ENCODE data around the gene TBCCD1. TPM values are rescaled to one million over a fixed set of nuclear protein-coding genes. Genes with fewer than 3 reads are reported as not detected.

The TBCCD1 gene, protein sequence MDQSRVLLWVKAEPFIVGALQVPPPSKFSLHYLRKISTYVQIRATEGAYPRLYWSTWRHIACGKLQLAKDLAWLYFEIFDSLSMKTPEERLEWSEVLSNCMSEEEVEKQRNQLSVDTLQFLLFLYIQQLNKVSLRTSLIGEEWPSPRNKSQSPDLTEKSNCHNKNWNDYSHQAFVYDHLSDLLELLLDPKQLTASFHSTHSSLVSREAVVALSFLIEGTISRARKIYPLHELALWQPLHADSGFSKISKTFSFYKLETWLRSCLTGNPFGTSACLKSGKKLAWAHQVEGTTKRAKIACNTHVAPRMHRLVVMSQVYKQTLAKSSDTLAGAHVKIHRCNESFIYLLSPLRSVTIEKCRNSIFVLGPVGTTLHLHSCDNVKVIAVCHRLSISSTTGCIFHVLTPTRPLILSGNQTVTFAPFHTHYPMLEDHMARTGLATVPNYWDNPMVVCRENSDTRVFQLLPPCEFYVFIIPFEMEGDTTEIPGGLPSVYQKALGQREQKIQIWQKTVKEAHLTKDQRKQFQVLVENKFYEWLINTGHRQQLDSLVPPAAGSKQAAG
- total RNA-seq: 15.4 TPM

DNA sequence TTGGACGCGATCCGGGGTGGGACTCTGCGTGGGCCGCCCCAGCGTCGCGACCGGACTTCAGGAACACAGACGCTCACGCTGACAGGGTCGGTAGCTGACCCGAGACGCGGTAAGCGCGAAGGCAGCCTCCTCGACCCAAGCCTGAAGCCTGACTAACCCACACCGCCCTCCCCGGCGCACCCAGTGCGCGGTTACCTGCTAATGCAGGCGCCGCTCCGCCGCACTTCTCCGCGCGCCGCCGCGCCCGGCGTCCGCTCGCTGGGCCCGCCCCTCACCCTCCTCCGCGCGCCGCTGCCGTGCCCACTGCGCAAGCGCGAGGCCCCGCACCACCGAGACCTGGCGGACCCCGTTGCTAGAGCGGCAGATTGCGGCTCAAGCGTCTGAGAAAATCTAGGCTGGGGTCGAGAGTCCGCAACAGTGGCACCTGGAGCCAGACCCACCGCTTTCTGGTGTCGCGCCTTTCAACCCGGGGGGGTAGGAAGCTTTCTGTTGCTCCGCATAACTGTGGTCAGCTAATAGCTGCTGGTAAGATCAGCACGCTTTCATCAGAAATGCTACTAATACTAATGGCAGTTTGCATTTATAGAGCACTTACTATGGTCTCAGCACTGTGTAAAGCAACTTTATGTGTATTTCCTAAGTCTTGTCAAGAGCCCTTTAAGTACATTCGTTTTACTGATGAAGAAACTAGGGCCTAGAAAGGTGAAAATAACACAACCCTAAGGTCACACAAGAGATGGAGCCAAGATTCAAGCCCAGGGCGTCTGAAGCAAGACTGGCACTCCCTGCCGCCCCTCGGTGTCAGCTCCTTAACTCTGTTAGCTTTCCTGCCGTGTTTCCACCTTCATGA lies at the start of gene TBCCD1:
Gene TBCCD1 (minus strand): TSS at position 268 of the 850 bp plus-strand sequence. CDS start 3,010 bp downstream, outside the sequence.
- peak; percentile 96 for DNase-seq

DNA sequence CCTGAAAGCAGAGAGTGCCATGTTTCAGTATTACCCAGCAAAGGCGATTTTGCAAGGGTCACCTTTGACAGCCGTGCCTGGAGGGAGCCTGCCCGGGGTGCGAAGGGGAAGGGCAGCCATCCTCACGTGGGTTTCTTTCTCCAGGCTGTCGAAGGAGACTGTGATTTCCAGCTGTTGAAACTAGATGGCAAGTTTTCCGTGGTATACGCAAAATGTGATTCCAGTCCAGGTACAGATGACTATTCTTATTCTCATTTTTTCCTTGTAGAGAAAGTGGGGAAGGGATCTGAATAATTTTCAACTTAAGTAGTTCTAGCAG lies 49.1 kb upstream of the TBCCD1 start:
- no peak for DNase-seq

GRCh38 chr3:186614597-186615483 lies 47.7 kb upstream of the TBCCD1 start:
- DNase-seq: peak; percentile 90

DNA sequence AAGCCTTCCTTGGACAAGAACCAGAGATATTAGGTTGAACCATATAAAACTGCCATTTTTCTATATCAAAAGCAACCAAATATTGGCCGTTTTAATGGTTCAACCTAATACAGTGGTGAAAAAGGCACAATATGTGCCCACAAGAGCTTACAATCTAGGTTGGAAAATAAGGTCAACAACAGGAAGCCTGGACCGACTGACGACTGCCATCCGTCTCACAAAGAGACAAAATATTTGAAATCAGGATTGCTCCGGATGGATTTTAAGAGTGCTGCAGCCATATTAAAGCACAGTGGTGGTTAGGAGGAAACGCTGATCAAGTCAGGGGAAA lies 47.1 kb upstream of the TBCCD1 start:
- no peak for DNase-seq

GRCh38 chr3:186613637-186614265 lies 46.6 kb upstream of the TBCCD1 start:
- DNase-seq: no peak

- no peak for DNase-seq
These were observed 45.8 kb upstream of the TBCCD1 start, which contains the start of gene AHSG for GRCh38 chr3:186612721-186613636. Gene AHSG (plus strand): TSS chr3:186613060. CDS start chr3:186613142, 82 bp downstream.

DNA sequence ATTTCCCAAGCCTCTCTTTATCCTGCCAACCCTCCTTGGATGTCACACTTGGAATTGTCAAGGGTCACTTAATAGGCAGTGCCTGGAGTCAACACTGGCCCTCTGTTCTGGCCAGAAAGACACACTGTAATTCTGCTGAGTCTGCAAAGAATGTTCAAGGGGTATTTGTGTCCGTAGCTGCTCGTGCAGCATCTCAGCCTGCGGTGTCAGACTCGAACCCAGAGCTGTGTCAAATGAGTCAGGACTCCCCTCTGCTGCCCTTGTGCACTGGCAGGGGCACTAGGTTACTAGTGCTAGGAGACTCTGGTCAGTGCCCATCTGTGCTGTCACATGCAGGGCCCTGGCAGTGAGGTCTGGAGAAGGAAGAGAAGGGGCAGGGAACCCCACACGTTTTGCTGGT lies 44.9 kb upstream of the TBCCD1 start:
- no peak for DNase-seq

- DNase-seq: no peak
These were observed 42.2 kb upstream of the TBCCD1 start for GRCh38 chr3:186609247-186609868.

GRCh38 chr3:186608624-186609215 lies 41.6 kb upstream of the TBCCD1 start:
- no peak for DNase-seq

- no peak for DNase-seq
These were observed 38.7 kb upstream of the TBCCD1 start for GRCh38 chr3:186605561-186606545.

GRCh38 chr3:186605078-186605477 lies 37.9 kb upstream of the TBCCD1 start:
- no peak for DNase-seq

DNA sequence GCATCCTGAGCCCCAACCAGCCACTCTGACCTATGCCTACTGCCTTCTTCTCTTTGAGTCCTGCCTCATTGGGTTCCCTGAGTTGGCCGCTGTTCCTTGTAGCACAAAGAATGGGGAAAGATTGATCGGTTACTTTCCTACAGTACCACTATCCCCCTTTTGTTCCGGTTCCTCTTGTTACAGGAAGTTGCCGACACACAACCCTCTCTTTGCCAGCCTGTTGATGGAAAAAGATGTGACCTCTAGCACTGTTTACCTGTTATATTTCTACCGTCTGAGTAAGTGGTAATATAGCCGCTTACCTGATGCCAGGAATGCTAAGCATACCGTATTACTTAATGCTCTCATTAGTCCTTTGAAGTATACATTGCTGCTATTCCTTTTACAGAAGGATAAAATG lies 36.0 kb upstream of the TBCCD1 start:
- DNase-seq: no peak

DNA sequence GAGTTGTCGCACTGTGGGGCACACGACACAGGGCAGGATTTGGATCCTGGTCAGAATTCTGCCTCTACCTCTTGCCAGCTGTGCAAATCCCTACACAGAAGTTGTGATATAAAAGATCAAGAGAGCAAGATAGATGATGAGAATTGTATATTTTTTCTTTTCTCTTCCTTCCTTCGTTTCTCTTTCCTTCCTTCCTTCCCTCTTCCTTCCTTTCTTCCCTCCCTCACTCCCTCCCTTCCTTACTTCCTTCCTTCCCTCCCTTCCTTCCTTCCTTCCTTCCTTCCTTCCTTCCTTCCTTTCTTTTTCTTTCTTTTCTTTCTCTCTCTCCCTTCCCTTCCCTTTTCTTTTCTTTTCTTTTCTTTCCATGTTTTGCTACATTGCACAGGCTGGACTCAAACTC lies 33.8 kb upstream of the TBCCD1 start:
- no peak for DNase-seq

- no peak for DNase-seq
These were observed 32.6 kb upstream of the TBCCD1 start for GRCh38 chr3:186599785-186600166.

DNA sequence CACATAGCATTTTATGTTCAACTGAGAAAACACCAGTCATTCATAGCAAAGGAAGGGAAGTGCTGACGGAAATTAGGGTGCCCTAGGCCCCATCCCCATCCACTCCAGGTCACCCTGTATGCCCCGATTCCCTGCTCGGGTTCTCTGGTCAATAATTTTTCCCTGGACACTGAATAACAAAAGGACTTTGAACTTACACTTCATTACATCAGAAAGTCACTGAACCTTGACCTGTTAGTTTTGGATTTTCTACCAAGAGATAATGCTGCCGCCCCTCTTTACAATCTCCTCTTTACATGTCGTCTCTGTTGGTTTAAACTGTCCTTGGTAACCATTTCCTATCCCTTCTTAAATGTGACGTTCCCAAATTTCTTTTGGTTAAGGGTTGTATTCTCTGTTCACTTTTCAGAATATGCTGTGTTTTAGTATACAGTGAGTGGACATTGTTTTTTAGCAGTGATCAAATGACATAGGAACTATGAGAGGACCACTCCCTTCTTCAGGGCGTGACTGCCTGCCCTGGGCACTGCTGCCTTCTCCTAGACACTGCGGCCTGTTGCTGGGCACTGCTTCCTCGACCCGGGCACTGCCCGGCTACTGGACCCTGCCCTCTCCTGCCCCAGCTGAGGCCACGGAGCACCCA lies 32.1 kb upstream of the TBCCD1 start:
- no peak for DNase-seq

DNA sequence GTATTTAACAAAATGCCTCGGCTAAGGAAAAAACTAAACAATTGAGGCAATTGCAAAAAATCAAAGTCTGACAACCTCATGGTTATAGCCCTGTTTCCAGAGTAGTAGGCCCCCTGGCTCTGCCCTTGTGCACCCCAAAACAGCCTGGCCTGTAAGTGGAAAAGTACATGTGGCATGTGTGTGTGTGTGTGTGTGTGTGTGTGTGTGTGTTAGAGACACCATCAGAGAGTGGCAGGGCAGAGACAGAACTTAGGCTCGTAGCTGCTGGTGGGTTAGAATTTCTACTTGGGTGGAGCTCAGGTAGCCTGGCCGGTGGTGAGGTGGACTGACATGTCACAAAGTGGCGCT lies 31.6 kb upstream of the TBCCD1 start:
- DNase-seq: no peak

DNA sequence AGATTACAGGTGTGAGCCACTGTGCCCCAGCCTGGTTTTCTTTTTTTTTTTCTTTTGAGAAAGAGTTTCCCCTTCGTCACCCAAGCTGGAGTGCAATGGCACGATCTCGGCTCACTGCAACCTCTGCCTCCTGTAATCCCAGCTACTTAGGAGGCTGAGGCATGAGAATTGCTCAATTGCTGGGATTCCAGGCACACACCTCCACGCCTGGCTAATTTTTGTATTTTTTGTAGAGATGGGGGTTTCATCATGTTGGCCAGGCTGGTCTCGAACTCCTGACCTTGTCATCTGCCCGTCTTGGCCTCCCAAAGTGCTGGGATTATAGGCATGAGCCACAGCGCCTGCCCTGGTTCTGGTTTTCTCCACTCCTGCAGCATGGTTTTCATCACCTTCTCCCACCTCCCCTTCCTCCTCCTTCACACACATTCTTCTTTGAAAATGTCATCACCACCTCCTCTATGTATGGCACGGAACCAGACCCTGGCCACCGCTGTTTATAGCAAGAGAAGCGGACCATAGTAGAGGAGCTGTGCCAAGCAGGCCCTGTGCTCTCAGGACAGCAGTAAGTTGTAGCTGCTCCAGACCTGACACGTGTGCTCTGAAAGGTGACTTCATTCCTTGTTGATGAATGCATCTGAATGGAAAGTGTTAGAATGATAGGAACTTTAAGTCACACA lies 31.1 kb upstream of the TBCCD1 start:
- peak; percentile 24 for DNase-seq
